Endodermal cell (in vitro differentiated cells): ENCODE measurements around the gene TXNL4B. TPM values are rescaled to one million over a fixed set of nuclear protein-coding genes. Genes with fewer than 3 reads are reported as not detected.
A peak's percentile ranks its signal among the peaks of the same experiment; 100 is the strongest.

Source experiments
- DNase-seq: peaks from one replicate; pipeline ENCODE4 v3.0.0-alpha.2; 2017
- H3K27ac ChIP-seq: 2 replicates; pipeline ENCODE4 v1.5.1; 2013; ENCODE audit warnings: mild to moderate bottlenecking, low read depth, low read length, moderate library complexity
- H3K27me3 ChIP-seq: 2 replicates; pipeline ENCODE4 v1.6.1; 2013; ENCODE audit warnings: mild to moderate bottlenecking, low read length, moderate library complexity; ENCODE audit not compliant: insufficient read depth, control insufficient read depth, poor library complexity, severe bottlenecking
- H3K36me3 ChIP-seq: 2 replicates; pipeline ENCODE4 v1.7.0; 2013; ENCODE audit warnings: mild to moderate bottlenecking, low read length, moderate library complexity; ENCODE audit not compliant: control insufficient read depth, insufficient read depth
- H3K4me1 ChIP-seq: one replicate; pipeline ENCODE4 v1.7.0; 2013; ENCODE audit warnings: low read length; ENCODE audit not compliant: control insufficient read depth, insufficient read depth
- H3K4me3 ChIP-seq: 2 replicates; pipeline ENCODE4 v1.5.1; 2013; ENCODE audit warnings: mild to moderate bottlenecking, low read length, moderate library complexity
- H3K9ac ChIP-seq: 2 replicates; pipeline ENCODE4 v1.6.1; 2013; ENCODE audit warnings: mild to moderate bottlenecking, low read length, moderate library complexity; ENCODE audit not compliant: poor library complexity, severe bottlenecking; ENCODE audit errors: extremely low read depth
- H3K9me3 ChIP-seq: 2 replicates; pipeline ENCODE4 v1.6.1; 2013; ENCODE audit warnings: mild to moderate bottlenecking, low read length, moderate library complexity; ENCODE audit not compliant: control insufficient read depth
- H3K27ac Mint-ChIP-seq: 2 replicates; pipeline ENCODE4 v1.8.0; 2020; ENCODE audit warnings: mixed read lengths
- H3K27me3 Mint-ChIP-seq: 2 replicates; pipeline ENCODE4 v1.8.0; 2021; ENCODE audit warnings: mild to moderate bottlenecking, mixed read lengths; ENCODE audit not compliant: insufficient read depth
- H3K36me3 Mint-ChIP-seq: 2 replicates; pipeline ENCODE4 v1.8.0; 2020; ENCODE audit warnings: low read depth, mixed read lengths
- H3K4me1 Mint-ChIP-seq: 2 replicates; pipeline ENCODE4 v1.8.0; 2020; ENCODE audit warnings: mixed read lengths
- H3K4me3 Mint-ChIP-seq: 2 replicates; pipeline ENCODE4 v1.8.0; 2020; ENCODE audit warnings: mild to moderate bottlenecking, moderate library complexity, mixed read lengths
- H3K9me3 Mint-ChIP-seq: 2 replicates; pipeline ENCODE4 v1.8.0; 2020; ENCODE audit warnings: mild to moderate bottlenecking, mixed read lengths
- CTCF ChIP-seq: fragments of 200-600 bp; sonication (generic); conservative IDR thresholded peaks from 2 replicates; pipeline ENCODE4 v1.5.0; 2021; ENCODE audit warnings: antibody characterized with exemption, mild to moderate bottlenecking
- WGBS, 2 experiments: methylation state at CpG; one replicate each; pipeline versions ENCODE4 v1.1.5 to v1.1.7; 2013; ENCODE audit warnings: missing lambda C conversion rate in 2 of 2, mixed read lengths in 1 of 2; ENCODE audit not compliant: insufficient coverage in 1 of 2, insufficient read length in 1 of 2; 5-methylcytosine and 5-hydroxymethylcytosine counted together
- total RNA-seq, 2 donors: library from RNA; stranded (reverse); fragmentation: NEBNext Ultra II Directional in 1 of 2; extraction: Animal tissue kit (Norgen Biotek cat#: 25700) in 1 of 2; gene quantifications; 2 replicates in 1 of 2; 3 replicates in 1 of 2; pipeline ENCODE4 v1.2.1, GENCODE V29; 2021

The TXNL4B gene
- total RNA-seq, 2 donors from 2014 or later = 10.6 to 13.1 TPM

- peaks cover 45% of the 10 kb centered on the region for H3K36me3 ChIP-seq
- H3K9me3 Mint-ChIP-seq = no peaks in the 10 kb centered on the region
- peak overlapping the region; percentile 96 for H3K4me3 Mint-ChIP-seq
- H3K27me3 Mint-ChIP-seq = no peaks in the 10 kb centered on the region
- peak overlapping the region; percentile 92 for H3K4me3 ChIP-seq
- peak overlapping the region; percentile 69 for H3K27ac ChIP-seq
- H3K9ac ChIP-seq = peak overlapping the region; percentile 84
- no peak for TF ChIP-seq CTCF
- H3K27me3 ChIP-seq = no peaks in the 10 kb centered on the region
- H3K36me3 Mint-ChIP-seq = peaks cover 44% of the 10 kb centered on the region
- no peaks in the 10 kb centered on the region for H3K9me3 ChIP-seq
- DNase-seq = no peak
- WGBS, 2 experiments = 0 to 1% methylated on average over 10 to 22 of the region's 22 CpGs
- H3K27ac Mint-ChIP-seq = peak overlapping the region; percentile 87
- H3K4me1 Mint-ChIP-seq = peaks cover 16% of the 10 kb centered on the region
- H3K4me1 ChIP-seq = peaks cover 14% of the 10 kb centered on the region
Measured at GRCh38 chr16:72092832-72093447, 480 bp downstream of the TXNL4B start.

DNA sequence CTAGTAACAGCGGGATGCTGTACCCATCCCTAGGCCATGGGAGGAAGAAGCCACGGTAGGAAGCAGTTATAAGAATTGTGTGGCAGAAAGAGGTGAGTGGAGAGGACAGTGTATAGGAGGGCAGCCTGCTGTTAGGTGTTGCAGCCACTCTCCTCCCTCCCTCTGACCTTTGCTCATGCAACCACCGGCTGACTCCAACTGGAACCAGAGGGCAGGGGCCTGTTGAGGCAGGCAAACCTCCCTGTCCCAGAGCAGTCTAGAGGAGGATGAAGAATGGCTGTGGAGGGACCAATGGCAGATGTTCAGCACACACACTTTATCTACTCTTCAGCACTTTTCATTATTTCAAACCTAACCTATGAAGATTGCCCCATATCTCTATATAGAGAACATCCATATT, 2.2 kb downstream of the TXNL4B start:
- H3K9me3 Mint-ChIP-seq = no peaks in the 10 kb centered on the region
- no peak overlapping the region for H3K4me3 ChIP-seq
- peaks cover 43% of the 10 kb centered on the region for H3K36me3 ChIP-seq
- peaks cover 16% of the 10 kb centered on the region for H3K4me1 Mint-ChIP-seq
- H3K4me1 ChIP-seq = peaks cover 14% of the 10 kb centered on the region
- no peak overlapping the region for H3K27ac ChIP-seq
- 90 to 97% methylated on average over 2 to 3 of the region's 3 CpGs for WGBS, 2 experiments
- H3K27me3 Mint-ChIP-seq = no peaks in the 10 kb centered on the region
- peaks cover 45% of the 10 kb centered on the region for H3K36me3 Mint-ChIP-seq
- peaks cover 5% of the 10 kb centered on the region for H3K9me3 ChIP-seq
- no peak overlapping the region for H3K27ac Mint-ChIP-seq
- DNase-seq = no peak
- H3K4me3 Mint-ChIP-seq = peak overlapping the region; percentile 96
- H3K9ac ChIP-seq = no peak overlapping the region
- H3K27me3 ChIP-seq = no peaks in the 10 kb centered on the region
- TF ChIP-seq CTCF = no peak

- Mint-ChIP-seq H3K4me3 (no peak overlapping the region), H3K4me1 (no peaks in the 10 kb centered on the region), H3K9me3 (peaks cover 17% of the 10 kb centered on the region), H3K27ac (no peak overlapping the region), H3K36me3 (peaks cover 55% of the 10 kb centered on the region), H3K27me3 (no peaks in the 10 kb centered on the region)
- WGBS, 2 experiments = 100% methylated on average over 2 of the region's 2 CpGs; no CpG with 5 or more reads in 1 of the 2 experiments
- H3K27ac ChIP-seq = no peak overlapping the region
- H3K4me1 ChIP-seq = no peaks in the 10 kb centered on the region
- H3K36me3 ChIP-seq = peaks cover 58% of the 10 kb centered on the region
- TF ChIP-seq CTCF = no peak
- H3K9ac ChIP-seq = no peak overlapping the region
- peaks cover 29% of the 10 kb centered on the region for H3K9me3 ChIP-seq
- H3K27me3 ChIP-seq = no peaks in the 10 kb centered on the region
- no peak for DNase-seq
- no peak overlapping the region for H3K4me3 ChIP-seq
Measured at GRCh38 chr16:72085002-72085401, 8.4 kb downstream of the TXNL4B start.
